OCI-LY7 (cell line): Measurements from ENCODE around the gene PIGZ. TPM values are rescaled to one million over a fixed set of nuclear protein-coding genes. Genes with fewer than 3 reads are reported as not detected.
A peak's percentile ranks its signal among the peaks of the same experiment; 100 is the strongest.

Source experiments
- BruUV-seq: library from RNA; stranded (reverse); fragments of 400-500 nt; replicated peaks from 2 replicates; lab custom pipeline; 2021; lab: Mats Ljungman, UMichigan
- CTCF ChIA-PET: fragments of 300-600 bp; sonication (Branson Sonifier 250); formaldehyde crosslinking; loops from one replicate; lab custom pipeline; 2022; ENCODE audit warnings: antibody characterized with exemption; ENCODE audit not compliant: unreplicated experiment; lab: Charles Lee
- POLR2A ChIA-PET: fragments of 300-600 bp; sonication (Branson Sonifier 250); formaldehyde crosslinking; loops from one replicate; lab custom pipeline; 2022; ENCODE audit warnings: antibody characterized with exemption; lab: Charles Lee
- DNase-seq: peaks from one replicate; pipeline ENCODE4 v3.0.0-alpha.2; 2015; ENCODE audit warnings: low spot score
- H2AFZ ChIP-seq: fragments of 200-600 bp; sonication (generic), shearing (Covaris generic); 2 replicates; pipeline ENCODE4 v1.6.1; 2014; ENCODE audit warnings: mild to moderate bottlenecking, antibody characterized with exemption, low read length, moderate library complexity
- H3K27ac ChIP-seq: fragments of 200-600 bp; sonication (generic); 2 replicates; pipeline ENCODE4 v1.5.1; 2014; ENCODE audit warnings: mixed run types, low read depth, mild to moderate bottlenecking, moderate library complexity, low read length, inconsistent platforms; ENCODE audit not compliant: poor library complexity, severe bottlenecking
- H3K36me3 ChIP-seq: fragments of 200-600 bp; sonication (generic); 2 replicates; pipeline ENCODE4 v1.6.1; 2014; ENCODE audit warnings: mild to moderate bottlenecking, antibody characterized with exemption, low read length, moderate library complexity, mixed read lengths; ENCODE audit not compliant: insufficient read depth
- H3K4me1 ChIP-seq: fragments of 200-600 bp; sonication (generic); 2 replicates; pipeline ENCODE4 v1.5.1; 2014; ENCODE audit warnings: mild to moderate bottlenecking, low read length; ENCODE audit not compliant: insufficient read depth, poor library complexity, severe bottlenecking
- H3K4me2 ChIP-seq: fragments of 200-600 bp; sonication (generic); 2 replicates; pipeline ENCODE4 v1.6.1; 2014; ENCODE audit warnings: mild to moderate bottlenecking, low read length
- H3K4me3 ChIP-seq: fragments of 200-600 bp; sonication (generic); 2 replicates; pipeline ENCODE4 v1.5.1; 2014; ENCODE audit warnings: mild to moderate bottlenecking, low read depth, low read length; ENCODE audit not compliant: poor library complexity, severe bottlenecking
- H3K79me2 ChIP-seq: fragments of 200-600 bp; sonication (generic); 2 replicates; pipeline ENCODE4 v1.6.1; 2016; ENCODE audit warnings: low read depth, mild to moderate bottlenecking, low read length, moderate library complexity, mixed read lengths; ENCODE audit not compliant: insufficient read depth
- H3K9me2 ChIP-seq: fragments of 200-600 bp; sonication (generic); 2 replicates; pipeline ENCODE4 v1.6.1; 2016; ENCODE audit warnings: mild to moderate bottlenecking, low read length, mixed read lengths; ENCODE audit not compliant: insufficient read depth
- H3K9me3 ChIP-seq: fragments of 200-600 bp; sonication (generic); 2 replicates; pipeline ENCODE4 v1.6.1; 2014; ENCODE audit warnings: mild to moderate bottlenecking, mixed run types, low read length, mixed read lengths
- H4K20me1 ChIP-seq: fragments of 200-600 bp; sonication (generic); 2 replicates; pipeline ENCODE4 v1.6.1; 2014; ENCODE audit warnings: mild to moderate bottlenecking, antibody characterized with exemption, low read length, moderate library complexity, mixed read lengths; ENCODE audit not compliant: insufficient read depth
- CTCF ChIP-seq: fragments of 200-600 bp; sonication (generic); conservative IDR thresholded peaks from 2 replicates; pipeline ENCODE4 v1.5.1; 2014; ENCODE audit warnings: mild to moderate bottlenecking, antibody characterized with exemption, low read length, moderate library complexity, mixed read lengths
- EZH2phosphoT487 ChIP-seq: fragments of 200-600 bp; sonication (generic); IDR thresholded peaks from 2 replicates; pipeline ENCODE4 v1.6.1; 2018; ENCODE audit warnings: low read depth, borderline replicate concordance, mild to moderate bottlenecking, mixed run types, antibody characterized with exemption, low read length, moderate library complexity, mixed read lengths
- intact Hi-C: fragments of 100-400 bp; cut with micrococcal nuclease; formaldehyde crosslinking; loops from one replicate; pipeline ENCODE4 v1.10.0; 2022; ENCODE audit not compliant: unreplicated experiment
- total RNA-seq, 2 experiments: library from RNA; depleted of rRNA in 1 of 2; stranded (reverse); fragments of >200 nt in 1 of 2; shearing (Covaris generic) in 1 of 2; gene quantifications; 2 replicates each; pipeline ENCODE4 v1.2.3, GENCODE V29; 2014 to 2022

Gene PIGZ
- total RNA-seq, 2 experiments from 2014 or later: not detected

GRCh38 chr3:196971094-196971698, 2.6 kb upstream of the PIGZ start:
- ChIA-PET CTCF (no interaction called here), POLR2A (no interaction called here)
- Histone ChIP-seq H2AFZ (no peak overlapping the region), H3K36me3 (no peaks in the 10 kb centered on the region), H3K9me2 (no peaks in the 10 kb centered on the region), H3K4me1 (peaks cover 8% of the 10 kb centered on the region), H3K4me3 (no peak overlapping the region), H3K9me3 (no peaks in the 10 kb centered on the region), H3K79me2 (no peaks in the 10 kb centered on the region), H3K4me2 (no peak overlapping the region), H4K20me1 (no peaks in the 10 kb centered on the region), H3K27ac (no peak overlapping the region)
- intact Hi-C loops: no loop called here
- peak; percentile 11 for DNase-seq
- TF ChIP-seq EZH2phosphoT487 (no peak), CTCF (no peak)
- BruUV-seq: no TSS peak

DNA sequence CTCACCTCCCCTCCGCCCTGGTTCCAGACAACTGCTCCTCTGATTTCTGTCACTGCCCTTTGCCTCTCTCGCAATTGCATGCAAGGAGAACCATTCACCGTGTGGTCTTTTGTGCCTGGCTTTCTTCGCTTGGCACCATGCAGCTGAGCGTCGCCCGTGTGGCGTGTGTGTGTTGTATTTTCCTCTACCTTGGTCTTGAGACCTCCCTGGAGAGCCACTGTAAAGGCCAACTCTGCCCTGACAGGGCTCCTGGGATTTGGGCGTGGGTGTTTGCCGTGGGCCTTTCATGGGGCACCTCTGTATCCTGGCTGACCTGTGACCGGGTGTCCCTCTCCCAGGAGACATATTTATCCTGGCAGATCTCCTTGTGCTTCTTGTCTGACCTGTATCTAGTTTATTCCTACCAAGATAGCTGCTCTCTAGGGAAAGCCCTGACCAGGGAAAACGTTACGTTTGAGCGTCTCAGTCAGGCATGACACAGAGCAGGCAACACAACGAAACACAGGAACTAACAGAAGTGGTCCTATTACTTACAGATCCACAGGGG, 2.0 kb upstream of the PIGZ start:
- intact Hi-C loops: loop anchor here (1.0 kb wide), 1 partner anchor 132 kb away; no protein-coding TSS in a partner anchor

More for the DNA sequence above, 2.0 kb upstream of the PIGZ start:
- H3K4me3 ChIP-seq: no peak overlapping the region
- ChIA-PET POLR2A (interaction anchor here (0.6 kb wide), 2 partner anchors 53 to 702 kb away, joined by 3 read pairs; no protein-coding TSS in a partner anchor), CTCF (no interaction called here)
- H3K36me3 ChIP-seq: no peaks in the 10 kb centered on the region
- no peak overlapping the region for H2AFZ ChIP-seq
- no peak overlapping the region for H3K4me2 ChIP-seq
- H3K27ac ChIP-seq: no peak overlapping the region
- no peaks in the 10 kb centered on the region for H4K20me1 ChIP-seq
- H3K79me2 ChIP-seq: no peaks in the 10 kb centered on the region
- no peak for DNase-seq
- no peaks in the 10 kb centered on the region for H3K9me2 ChIP-seq
- TF ChIP-seq EZH2phosphoT487: no peak
- TF ChIP-seq CTCF: no peak
- no TSS peak for BruUV-seq
- H3K4me1 ChIP-seq: peaks cover 8% of the 10 kb centered on the region
- no peaks in the 10 kb centered on the region for H3K9me3 ChIP-seq
